Lung microvascular endothelial cell (primary cell): ENCODE results near the gene SDCCAG8. TPM values are rescaled to one million over a fixed set of nuclear protein-coding genes. Genes with fewer than 3 reads are reported as not detected.
A peak's percentile ranks its signal among the peaks of the same experiment; 100 is the strongest.

ENCODE experiments used
- DNase-seq, 2 donors: peaks; one replicate each; pipeline versions ENCODE4 v3.0.0 to v3.0.0-alpha.2; 2010; ENCODE audit warnings: low read depth in 2 of 2
- total RNA-seq: library from RNA; depleted of rRNA; stranded (reverse); fragments of >200 nt; gene quantifications from 2 replicates; pipeline ENCODE4 v1.2.1, GENCODE V29; 2014

The SDCCAG8 gene
- total RNA-seq, 1 donor from 2014 or later: 34.3 TPM

- no peak for DNase-seq
These were observed 243.9 kb downstream of the SDCCAG8 start for GRCh38 chr1:243499711-243500110.

- no peak for DNase-seq
These were observed 244.7 kb downstream of the SDCCAG8 start for GRCh38 chr1:243500512-243500911.

- DNase-seq: no peak
These were observed 245.2 kb downstream of the SDCCAG8 start for GRCh38 chr1:243501002-243501401.

- no peak for DNase-seq
These were observed 247.3 kb downstream of the SDCCAG8 start for GRCh38 chr1:243503155-243503554.

- peak in 1 of 2 donors; percentile 61 for DNase-seq
These were observed 250.3 kb downstream of the SDCCAG8 start for GRCh38 chr1:243505986-243506689.

GRCh38 chr1:243507001-243507671 is 251.3 kb downstream of the SDCCAG8 start:
- DNase-seq: no peak

GRCh38 chr1:243507672-243508302 is 251.9 kb downstream of the SDCCAG8 start:
- no peak for DNase-seq

GRCh38 chr1:243508303-243508713 is 252.5 kb downstream of the SDCCAG8 start:
- DNase-seq: no peak

- no peak for DNase-seq
These were observed 253.1 kb downstream of the SDCCAG8 start for GRCh38 chr1:243508943-243509342.

- DNase-seq: no peak
These were observed 255.1 kb downstream of the SDCCAG8 start for GRCh38 chr1:243510928-243511327.

GRCh38 chr1:243513726-243514491 is 258.1 kb downstream of the SDCCAG8 start:
- DNase-seq: no peak

GRCh38 chr1:243514927-243515326 is 259.1 kb downstream of the SDCCAG8 start:
- no peak for DNase-seq

GRCh38 chr1:243520831-243521230 is 265.0 kb downstream of the SDCCAG8 start:
- DNase-seq: no peak

GRCh38 chr1:243523766-243524165 is 267.9 kb downstream of the SDCCAG8 start:
- DNase-seq: no peak

- DNase-seq: peak; percentile 83 to 85
These were observed 269.2 kb downstream of the SDCCAG8 start for GRCh38 chr1:243525085-243525487.

- DNase-seq: no peak
These were observed 270.3 kb downstream of the SDCCAG8 start for GRCh38 chr1:243526180-243526579.

GRCh38 chr1:243528459-243529121 is 272.7 kb downstream of the SDCCAG8 start:
- DNase-seq: no peak

- DNase-seq: no peak
These were observed 273.7 kb downstream of the SDCCAG8 start for GRCh38 chr1:243529512-243529911.

GRCh38 chr1:243535014-243535413 is 279.2 kb downstream of the SDCCAG8 start:
- DNase-seq: no peak

GRCh38 chr1:243539636-243540035 is 283.8 kb downstream of the SDCCAG8 start:
- no peak for DNase-seq

GRCh38 chr1:243542739-243543415 is 287.0 kb downstream of the SDCCAG8 start:
- peak in 1 of 2 donors; percentile 13 for DNase-seq
